GM20431 (cell line): ENCODE measurements around the gene ZBTB26.
"Not testable (repeated sequence)": the region's sequence is repeated elsewhere in the genome, so short reads cannot be mapped to it uniquely, and the experiment has no call there.

Source experiments
- in situ Hi-C: fragments of 300-500 bp; cut with MseI, MboI; formaldehyde crosslinking; loops from one replicate; pipeline ENCODE4 v1.15.0; 2020; ENCODE audit warnings: low sequenced_read_pairs; ENCODE audit not compliant: unreplicated experiment

ZBTB26 gene

DNA sequence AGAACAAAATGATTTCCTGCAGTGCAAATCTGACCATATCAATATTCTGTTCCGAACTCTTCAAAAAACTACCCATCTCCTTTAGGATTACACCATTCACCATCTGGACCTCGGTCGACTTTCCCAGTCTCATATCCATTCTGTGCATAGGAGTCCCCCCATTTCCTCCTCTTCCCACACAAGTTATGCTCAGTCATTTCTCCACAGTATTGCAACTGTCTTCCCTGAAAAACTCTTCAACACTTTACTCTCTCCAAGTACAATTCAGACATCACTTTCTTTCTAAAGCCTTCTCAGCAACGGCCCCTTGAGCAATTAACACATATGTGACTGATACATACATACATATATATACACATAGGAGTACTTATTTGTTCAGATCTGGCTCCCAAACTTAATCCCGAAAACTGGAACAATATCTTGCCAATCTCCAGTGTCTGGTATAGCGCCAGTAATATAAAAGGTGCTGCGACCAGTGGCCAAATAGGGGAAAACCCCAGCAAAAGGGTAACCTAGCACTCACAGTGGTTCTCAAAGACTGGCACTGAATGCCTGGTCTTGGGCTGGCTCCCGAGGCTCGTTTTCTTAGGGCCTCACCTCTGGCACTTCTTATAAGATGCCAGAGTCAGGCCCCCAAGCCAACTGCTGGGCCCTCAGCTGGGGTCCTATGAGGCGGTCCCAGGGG, 629 bp downstream of the ZBTB26 start:
- in situ Hi-C loops: no loop called here

GRCh38 chr9:122929796-122930354, 1.4 kb downstream of the ZBTB26 start:
- in situ Hi-C loops: no loop called here

- in situ Hi-C loops: no loop called here
Measured at GRCh38 chr9:122923947-122924346, 7.4 kb downstream of the ZBTB26 start.

- in situ Hi-C loops: no loop called here
Measured at GRCh38 chr9:122922713-122923112, 8.6 kb downstream of the ZBTB26 start.

DNA sequence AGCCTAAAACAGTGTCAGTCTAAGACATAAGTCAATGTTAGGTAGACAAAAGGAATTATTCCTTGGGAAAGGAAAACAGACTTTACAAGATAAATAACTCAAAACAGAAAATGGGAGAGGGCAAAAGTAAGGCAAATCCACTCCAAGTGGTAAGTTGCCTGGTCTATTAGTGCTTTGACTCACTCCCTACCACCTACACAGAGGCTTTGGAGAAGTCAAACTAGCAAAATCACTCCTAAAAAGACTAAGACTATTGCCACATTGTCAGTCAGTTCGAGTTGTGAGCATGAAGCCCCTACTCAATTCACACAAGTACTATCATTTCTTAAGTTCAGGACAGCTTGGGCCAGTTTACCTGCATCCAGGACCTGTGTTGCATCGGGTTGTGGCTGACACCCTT, 13.0 kb downstream of the ZBTB26 start:
- in situ Hi-C loops: no loop called here

DNA sequence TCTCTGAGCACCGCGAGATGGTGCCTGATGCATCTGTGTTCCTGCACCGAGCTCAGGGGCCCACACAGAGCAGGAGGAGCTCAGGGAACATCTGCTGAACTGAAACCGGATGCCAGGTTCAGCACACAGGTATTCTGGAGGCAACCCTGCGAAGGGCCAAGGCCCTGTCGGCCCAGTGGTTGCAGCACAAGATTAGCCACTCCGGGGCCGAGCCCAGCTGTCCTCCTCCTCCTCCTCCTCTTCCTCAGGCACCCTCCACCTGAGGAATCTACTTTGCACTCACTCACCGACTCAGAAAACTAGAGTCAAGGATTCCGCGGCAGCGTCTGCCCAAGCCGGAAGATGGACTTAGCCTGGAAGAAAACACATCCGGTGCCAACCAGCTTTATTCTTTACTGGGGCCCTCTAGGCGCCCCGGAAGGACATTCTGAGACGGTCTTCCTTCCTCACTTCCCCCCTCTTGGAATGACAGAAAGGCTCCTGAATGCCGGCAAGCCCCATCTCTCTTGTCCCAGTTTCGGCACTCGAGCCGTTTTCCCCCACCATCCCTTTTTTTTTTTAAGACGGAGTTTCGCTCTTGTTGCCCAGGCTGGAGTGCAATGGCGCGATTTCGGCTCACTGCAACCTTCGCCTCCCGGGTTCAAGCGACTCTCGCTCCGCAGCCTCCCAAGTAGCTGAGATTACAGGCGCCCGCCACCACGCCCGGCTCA, 18.2 kb downstream of the ZBTB26 start, which contains the start of gene ZBTB6:
TSS of gene ZBTB6 (minus strand) at position 360 of the 710 bp plus-strand sequence. CDS start 1,251 bp downstream, outside the sequence.
- in situ Hi-C loops: no loop called here

GRCh38 chr9:122912671-122912963, 18.7 kb downstream of the ZBTB26 start:
- in situ Hi-C loops: no loop called here

GRCh38 chr9:122906122-122906521, 25.2 kb downstream of the ZBTB26 start:
- in situ Hi-C loops: not testable (repeated sequence)

GRCh38 chr9:122904823-122905710, 26.2 kb downstream of the ZBTB26 start, which contains the start of gene RC3H2:
RC3H2 (minus strand) TSS chr9:122905359; CDS start chr9:122897509, 7,850 bp downstream.
- in situ Hi-C loops: no loop called here

DNA sequence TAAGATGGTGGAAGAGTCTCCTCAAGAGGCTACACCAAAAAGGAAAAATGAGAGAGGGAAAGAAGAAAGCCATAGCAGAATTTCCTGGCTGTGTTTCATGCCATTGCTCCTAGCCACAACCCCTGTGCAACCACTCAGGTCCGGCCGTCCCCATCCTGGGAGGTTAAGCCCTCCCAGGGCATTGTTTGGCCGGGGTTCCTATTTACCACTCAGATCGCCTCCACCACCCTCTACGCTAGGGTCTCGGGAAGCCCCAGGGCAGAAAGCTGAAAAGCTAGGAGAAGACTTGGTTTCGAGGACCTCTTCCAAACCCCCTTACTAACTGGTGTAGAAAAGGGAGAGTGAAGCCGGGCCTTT, 26.9 kb downstream of the ZBTB26 start:
- in situ Hi-C loops: no loop called here

DNA sequence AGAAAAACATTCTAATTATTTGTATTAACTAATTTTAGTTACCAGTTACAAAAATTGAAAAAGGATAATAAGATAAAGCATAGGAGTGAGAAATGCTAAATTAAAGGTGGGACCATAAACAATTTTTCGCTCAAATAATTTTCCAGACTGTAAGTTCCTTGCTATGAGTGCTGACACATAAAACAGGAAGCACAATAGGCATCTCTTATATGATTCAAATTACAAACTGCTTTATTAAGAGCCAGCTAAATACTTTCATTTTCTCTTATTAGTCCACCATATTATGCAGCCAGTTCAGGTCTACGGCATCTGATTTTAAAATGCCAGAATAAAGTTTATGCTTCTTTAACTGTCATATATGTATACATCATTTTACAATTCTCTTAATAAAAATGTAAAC, 30.5 kb downstream of the ZBTB26 start:
- in situ Hi-C loops: no loop called here

DNA sequence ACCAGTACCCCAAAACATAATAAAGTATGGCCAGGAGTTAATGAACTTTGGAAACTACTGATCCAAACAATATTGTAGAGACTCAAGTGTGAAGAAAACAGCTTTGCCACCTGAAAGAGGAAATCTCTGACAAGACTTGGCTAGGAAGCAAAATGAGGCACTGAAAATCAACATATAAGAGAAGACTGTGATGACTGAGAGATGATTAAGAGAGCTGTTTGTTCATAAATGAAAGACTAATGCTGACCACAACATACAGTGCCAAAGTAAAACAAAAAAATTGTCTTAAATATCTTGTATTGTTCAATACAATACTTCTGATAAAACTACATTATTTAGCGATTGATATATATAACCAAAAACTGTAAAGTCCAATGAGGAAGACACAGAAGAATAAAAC, 33.3 kb downstream of the ZBTB26 start:
- in situ Hi-C loops: no loop called here

GRCh38 chr9:122888480-122888879, 42.8 kb downstream of the ZBTB26 start:
- in situ Hi-C loops: no loop called here

GRCh38 chr9:122883125-122883524, 48.2 kb downstream of the ZBTB26 start:
- in situ Hi-C loops: no loop called here

DNA sequence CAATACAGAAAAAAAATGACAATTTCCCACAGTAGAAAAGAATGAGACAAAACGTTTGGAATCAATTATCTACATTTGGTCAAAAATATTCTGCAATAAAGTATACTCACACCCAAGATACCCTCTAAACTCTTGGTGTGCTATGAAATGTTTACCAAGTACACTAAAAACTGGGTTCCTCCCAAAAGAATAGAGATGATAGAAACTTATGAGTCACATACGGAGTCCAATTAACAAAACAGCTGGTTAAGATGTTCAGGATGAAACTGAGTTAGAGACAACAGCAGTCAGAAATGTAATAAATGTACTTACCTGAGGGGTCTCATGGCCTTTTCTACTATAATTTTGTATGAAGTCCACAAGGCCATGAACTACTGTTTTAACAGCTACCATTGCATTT, 51.9 kb downstream of the ZBTB26 start:
- in situ Hi-C loops: no loop called here

GRCh38 chr9:122875523-122875922, 55.8 kb downstream of the ZBTB26 start:
- in situ Hi-C loops: no loop called here

DNA sequence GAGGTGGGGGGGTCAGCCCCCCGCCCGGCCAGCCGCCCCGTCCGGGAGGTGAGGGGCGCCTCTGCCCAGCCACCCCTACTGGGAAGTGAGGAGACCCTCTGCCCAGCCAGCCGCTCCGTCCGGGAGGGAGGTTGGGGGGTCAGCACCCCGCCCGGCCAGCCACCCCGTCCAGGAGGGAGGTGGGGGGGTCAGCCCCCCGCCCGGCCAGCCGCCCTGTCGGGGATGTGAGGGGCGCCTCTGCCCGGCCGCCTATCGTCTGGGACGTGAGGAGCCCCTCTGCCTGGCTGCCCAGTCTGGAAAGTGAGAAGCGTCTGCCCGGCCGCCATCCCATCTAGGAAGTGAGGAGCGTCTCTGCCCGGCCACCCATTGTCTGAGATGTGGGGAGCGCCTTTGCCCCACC, 64.0 kb downstream of the ZBTB26 start:
- in situ Hi-C loops: not testable (repeated sequence)

- in situ Hi-C loops: no loop called here
Measured at GRCh38 chr9:122866079-122866478, 65.2 kb downstream of the ZBTB26 start.
